ENCODE results near the gene ZNF205.

DNA sequence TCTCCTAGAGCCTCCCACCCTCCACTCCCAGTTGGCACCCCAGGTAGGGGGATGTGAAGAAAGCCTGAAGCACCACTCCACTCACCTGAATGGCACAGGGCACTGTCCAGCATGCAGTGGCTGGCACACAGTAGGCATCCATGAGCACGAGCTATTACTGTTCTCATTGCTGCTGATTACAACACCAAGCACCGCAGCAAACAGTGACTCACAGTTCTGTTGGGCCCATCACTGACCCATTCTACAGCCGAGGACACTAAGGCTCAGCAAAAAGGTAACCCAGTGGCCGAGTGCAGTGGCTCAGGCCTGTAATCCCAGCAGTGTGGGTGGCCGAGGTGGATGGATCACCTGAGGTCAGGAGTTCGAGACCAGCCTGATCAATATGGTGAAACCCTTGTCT lies 16.0 kb upstream of the ZNF205 start:
- TF ChIP-seq MXI1 (IDR thresholded peaks at IDR 0.05; ENCODE audit: low read depth, low read length) (no peak), POLR2AphosphoS5 (IDR thresholded peaks at IDR 0.05; ENCODE audit: low read depth, low read length) (no peak), REST (IDR thresholded peaks at IDR 0.05; ENCODE audit: low read depth, low read length) (no peak)
- TF ChIP-seq, protein P1, sequence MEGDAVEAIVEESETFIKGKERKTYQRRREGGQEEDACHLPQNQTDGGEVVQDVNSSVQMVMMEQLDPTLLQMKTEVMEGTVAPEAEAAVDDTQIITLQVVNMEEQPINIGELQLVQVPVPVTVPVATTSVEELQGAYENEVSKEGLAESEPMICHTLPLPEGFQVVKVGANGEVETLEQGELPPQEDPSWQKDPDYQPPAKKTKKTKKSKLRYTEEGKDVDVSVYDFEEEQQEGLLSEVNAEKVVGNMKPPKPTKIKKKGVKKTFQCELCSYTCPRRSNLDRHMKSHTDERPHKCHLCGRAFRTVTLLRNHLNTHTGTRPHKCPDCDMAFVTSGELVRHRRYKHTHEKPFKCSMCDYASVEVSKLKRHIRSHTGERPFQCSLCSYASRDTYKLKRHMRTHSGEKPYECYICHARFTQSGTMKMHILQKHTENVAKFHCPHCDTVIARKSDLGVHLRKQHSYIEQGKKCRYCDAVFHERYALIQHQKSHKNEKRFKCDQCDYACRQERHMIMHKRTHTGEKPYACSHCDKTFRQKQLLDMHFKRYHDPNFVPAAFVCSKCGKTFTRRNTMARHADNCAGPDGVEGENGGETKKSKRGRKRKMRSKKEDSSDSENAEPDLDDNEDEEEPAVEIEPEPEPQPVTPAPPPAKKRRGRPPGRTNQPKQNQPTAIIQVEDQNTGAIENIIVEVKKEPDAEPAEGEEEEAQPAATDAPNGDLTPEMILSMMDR (IDR thresholded peaks at IDR 0.05) = no peak

Data from SK-N-SH (cell line).